CD4-positive, CD25-positive, alpha-beta regulatory T cell (primary cell): ENCODE results near the gene STEAP3. TPM values are rescaled to one million over a fixed set of nuclear protein-coding genes. Genes with fewer than 3 reads are reported as not detected.

Experiments
- ATAC-seq, 2 donors: fragments of 150-1000 bp; cut with Tn5 transposase; one replicate each; pipeline ENCODE4 v1.10.0; 2021; ENCODE audit warnings: low read depth in 2 of 2, moderate number of reproducible peaks in 2 of 2, moderate library complexity in 1 of 2
- DNase-seq, 3 donors: peaks; one replicate each; pipeline versions ENCODE4 v3.0.0 to v3.0.0-alpha.2; 2012 to 2022; ENCODE audit warnings: mixed read lengths in 1 of 3
- H3K27ac ChIP-seq: one replicate; pipeline ENCODE4 v1.7.0; 2013; ENCODE audit warnings: mild to moderate bottlenecking, low read length; ENCODE audit not compliant: insufficient read depth, poor library complexity, severe bottlenecking
- H3K27me3 ChIP-seq: one replicate; pipeline ENCODE4 v1.7.0; 2013; ENCODE audit warnings: low read length; ENCODE audit not compliant: control insufficient read depth, insufficient read depth
- H3K36me3 ChIP-seq: one replicate; pipeline ENCODE4 v1.7.0; 2013; ENCODE audit warnings: mild to moderate bottlenecking, low read length, moderate library complexity; ENCODE audit not compliant: control insufficient read depth, insufficient read depth
- H3K4me1 ChIP-seq: 2 replicates; pipeline ENCODE4 v1.7.0; 2013; ENCODE audit warnings: mild to moderate bottlenecking, low read length; ENCODE audit not compliant: insufficient read depth, control insufficient read depth, poor library complexity, severe bottlenecking
- H3K4me3 ChIP-seq: one replicate; pipeline ENCODE4 v1.7.0; 2013; ENCODE audit warnings: low read depth, mild to moderate bottlenecking, low read length, moderate library complexity
- H3K9me3 ChIP-seq, 2 experiments: 1 replicate in 1 of 2; 2 replicates in 1 of 2; pipeline ENCODE4 v1.7.0; 2013; ENCODE audit warnings: low read length in 2 of 2, mild to moderate bottlenecking in 1 of 2, moderate library complexity in 1 of 2; ENCODE audit not compliant: control insufficient read depth in 2 of 2
- H3K27ac Mint-ChIP-seq, 3 donors: one replicate each; pipeline ENCODE4 v1.8.0; 2020 to 2022; ENCODE audit warnings: mild to moderate bottlenecking in 3 of 3, mixed read lengths in 3 of 3, moderate library complexity in 2 of 3
- H3K27me3 Mint-ChIP-seq: one replicate; pipeline ENCODE4 v1.8.0; 2022; ENCODE audit warnings: mild to moderate bottlenecking, mixed read lengths
- H3K36me3 Mint-ChIP-seq: one replicate; pipeline ENCODE4 v1.8.0; 2020; ENCODE audit warnings: mixed read lengths
- H3K4me1 Mint-ChIP-seq, 4 donors: one replicate each; pipeline ENCODE4 v1.8.0; 2020 to 2022; ENCODE audit warnings: mixed read lengths in 4 of 4, mild to moderate bottlenecking in 1 of 4
- H3K4me3 Mint-ChIP-seq, 4 donors: one replicate each; pipeline ENCODE4 v1.8.0; 2020 to 2022; ENCODE audit warnings: mild to moderate bottlenecking in 4 of 4, mixed read lengths in 4 of 4, moderate library complexity in 3 of 4
- H3K9me3 Mint-ChIP-seq, 7 donors: one replicate each; pipeline ENCODE4 v1.8.0; 2020 to 2022; ENCODE audit warnings: mixed read lengths in 7 of 7, mild to moderate bottlenecking in 3 of 7, moderate library complexity in 2 of 7
- polyA plus RNA-seq, 4 donors: library from polyadenylated mRNA; unstranded; fragments of 300-500 nt; fragmentation: Illumina TruSeq; gene quantifications; one replicate each; pipeline ENCODE4 v1.2.3, GENCODE V29; 2021
- total RNA-seq: library from RNA; stranded (reverse); gene quantifications from one replicate; pipeline ENCODE4 v1.2.3, GENCODE V29; 2022

Gene STEAP3
- total and polyA plus RNA-seq, 5 donors from 2014 or later: not detected

GRCh38 chr2:119195001-119195400 is 28.6 kb upstream of the STEAP3 start:
- H3K27me3 ChIP-seq: no peaks in the 10 kb centered on the region
- no peaks in the 10 kb centered on the region for H3K9me3 ChIP-seq
- no peaks in the 10 kb centered on the region for H3K36me3 ChIP-seq
- no peaks in the 10 kb centered on the region for H3K36me3 Mint-ChIP-seq
- no peak overlapping the region for H3K4me3 Mint-ChIP-seq
- peaks cover 4% of the 10 kb centered on the region for H3K27me3 Mint-ChIP-seq
- H3K4me1 Mint-ChIP-seq: no peaks in the 10 kb centered on the region
- no peak overlapping the region for H3K27ac ChIP-seq
- H3K9me3 Mint-ChIP-seq: peaks cover 0 to 2% (median 0%) of the 10 kb centered on the region in 7 donors
- ATAC-seq (no peak), DNase-seq (no peak)
- no peaks in the 10 kb centered on the region for H3K4me1 ChIP-seq
- no peak overlapping the region for H3K4me3 ChIP-seq
- no peak overlapping the region for H3K27ac Mint-ChIP-seq

- Mint-ChIP-seq H3K4me1 (no peaks in the 10 kb centered on the region), H3K27me3 (peaks cover 4% of the 10 kb centered on the region), H3K9me3 (peaks cover 0 to 2% (median 0%) of the 10 kb centered on the region in 7 donors), H3K27ac (no peak overlapping the region), H3K4me3 (no peak overlapping the region), H3K36me3 (no peaks in the 10 kb centered on the region)
- no peak overlapping the region for H3K27ac ChIP-seq
- H3K36me3 ChIP-seq: no peaks in the 10 kb centered on the region
- no peaks in the 10 kb centered on the region for H3K4me1 ChIP-seq
- no peaks in the 10 kb centered on the region for H3K27me3 ChIP-seq
- H3K4me3 ChIP-seq: no peak overlapping the region
- ATAC-seq (no peak), DNase-seq (no peak)
- no peaks in the 10 kb centered on the region for H3K9me3 ChIP-seq
Observed at GRCh38 chr2:119195887-119196286, 27.7 kb upstream of the STEAP3 start.

DNA sequence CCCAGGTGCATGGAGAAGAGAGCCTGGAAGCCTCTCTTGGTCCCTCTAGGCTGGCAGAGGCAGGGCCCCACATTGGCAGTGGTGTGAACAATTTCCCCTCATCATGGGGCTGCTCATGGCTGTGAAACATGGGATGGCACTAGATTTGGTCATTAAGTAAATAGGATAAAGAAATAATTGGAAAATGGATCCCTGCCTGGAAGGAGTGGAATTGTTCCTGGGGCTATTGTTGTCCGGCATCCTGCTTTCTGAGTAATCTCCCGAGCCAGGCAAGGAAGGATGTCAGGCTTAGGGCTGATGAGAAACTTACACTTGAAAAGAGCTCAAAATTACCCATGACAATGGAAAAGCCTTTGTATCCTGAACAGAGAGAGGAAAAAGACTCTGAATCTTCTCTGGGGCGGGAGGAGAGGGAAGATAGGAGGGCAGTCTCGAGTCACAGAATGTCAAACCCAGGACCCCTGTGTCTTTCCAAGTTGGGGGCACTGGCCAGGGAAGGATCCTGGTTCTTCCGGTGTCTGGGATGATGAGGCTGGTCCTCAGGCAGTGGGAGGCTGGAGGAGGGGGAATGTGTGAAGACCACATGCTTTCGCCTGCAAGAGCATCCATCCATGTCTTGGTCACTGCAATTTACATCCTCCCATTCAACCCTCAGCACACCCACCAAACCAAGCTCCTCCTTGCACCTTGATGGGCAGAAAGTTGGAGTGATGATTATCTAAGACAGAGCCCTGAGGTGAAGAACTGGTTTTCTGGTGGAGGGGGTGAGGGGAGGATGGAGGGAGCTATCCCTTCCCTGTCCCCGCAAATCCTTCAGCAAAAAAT is 27.1 kb upstream of the STEAP3 start:
- Histone ChIP-seq H3K9me3 (no peaks in the 10 kb centered on the region), H3K4me1 (no peaks in the 10 kb centered on the region), H3K27me3 (no peaks in the 10 kb centered on the region), H3K36me3 (no peaks in the 10 kb centered on the region), H3K4me3 (no peak overlapping the region), H3K27ac (no peak overlapping the region)
- DNase-seq (no peak), ATAC-seq (no peak)
- H3K4me1 Mint-ChIP-seq: no peaks in the 10 kb centered on the region
- no peak overlapping the region for H3K4me3 Mint-ChIP-seq
- H3K9me3 Mint-ChIP-seq: peaks cover 0 to 2% (median 0%) of the 10 kb centered on the region in 7 donors
- H3K36me3 Mint-ChIP-seq: no peaks in the 10 kb centered on the region
- no peak overlapping the region for H3K27ac Mint-ChIP-seq
- peaks cover 4% of the 10 kb centered on the region for H3K27me3 Mint-ChIP-seq

DNA sequence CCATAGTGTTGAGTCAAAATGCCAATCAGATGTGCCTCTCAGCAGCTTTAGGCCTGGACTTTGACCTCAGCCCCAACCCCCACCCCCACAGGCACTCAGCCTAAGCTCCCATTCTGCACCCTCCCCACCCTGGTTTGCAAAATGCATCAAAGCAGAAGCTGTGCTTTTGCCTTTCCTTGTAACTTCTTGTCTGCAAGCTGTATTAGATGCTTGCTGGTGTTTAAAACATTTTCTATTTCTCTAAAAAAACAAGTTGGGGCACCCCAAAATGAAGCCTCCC is 26.6 kb upstream of the STEAP3 start:
- no peak for ATAC-seq

DNA sequence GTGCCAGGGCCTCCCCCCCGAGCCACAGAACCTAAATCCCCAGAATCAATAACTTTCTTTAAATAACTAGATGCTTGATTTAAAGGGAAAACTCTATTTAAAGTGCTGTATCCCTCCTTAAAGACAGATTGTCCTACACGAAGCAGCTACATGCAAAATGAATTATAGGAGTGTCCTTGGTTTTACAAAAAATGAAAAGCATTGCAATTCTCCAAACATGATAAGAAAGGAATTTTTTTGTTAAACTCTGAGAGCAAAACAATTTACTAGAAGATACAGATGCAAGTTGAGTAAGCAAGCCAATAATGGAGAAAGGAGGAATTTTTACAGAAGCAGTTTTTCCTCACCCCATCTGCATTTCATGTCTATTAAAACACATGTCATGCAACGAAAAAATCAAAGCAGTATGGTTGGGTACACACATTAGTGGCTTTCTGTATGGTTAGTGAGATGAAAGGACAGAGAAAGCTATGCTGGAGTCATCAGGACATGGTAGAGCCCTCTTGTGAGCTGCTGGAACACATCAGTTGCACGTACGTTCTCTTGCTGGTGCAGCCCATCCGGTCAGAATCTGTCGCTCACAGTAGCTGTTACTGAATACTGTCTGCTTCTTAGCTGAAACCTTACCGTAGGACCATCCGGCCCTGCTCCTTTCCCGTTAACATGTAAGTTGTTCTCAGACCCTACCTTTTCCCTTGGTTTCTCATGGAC is 25.9 kb upstream of the STEAP3 start:
- no peak for DNase-seq
- no peaks in the 10 kb centered on the region for H3K36me3 Mint-ChIP-seq
- no peaks in the 10 kb centered on the region for H3K9me3 ChIP-seq
- H3K4me1 ChIP-seq: no peaks in the 10 kb centered on the region
- peaks cover 0 to 2% (median 0%) of the 10 kb centered on the region in 7 donors for H3K9me3 Mint-ChIP-seq
- ATAC-seq: no peak
- H3K4me3 Mint-ChIP-seq: no peak overlapping the region
- H3K4me1 Mint-ChIP-seq: no peaks in the 10 kb centered on the region
- H3K4me3 ChIP-seq: no peak overlapping the region
- H3K27me3 ChIP-seq: no peaks in the 10 kb centered on the region
- H3K27me3 Mint-ChIP-seq: peaks cover 4% of the 10 kb centered on the region
- no peaks in the 10 kb centered on the region for H3K36me3 ChIP-seq
- no peak overlapping the region for H3K27ac Mint-ChIP-seq
- H3K27ac ChIP-seq: no peak overlapping the region

More for the DNA sequence above, 26.6 kb upstream of the STEAP3 start:
- no peaks in the 10 kb centered on the region for H3K36me3 ChIP-seq
- H3K4me1 ChIP-seq: no peaks in the 10 kb centered on the region
- H3K27me3 ChIP-seq: no peaks in the 10 kb centered on the region
- Mint-ChIP-seq H3K27me3 (peaks cover 4% of the 10 kb centered on the region), H3K4me1 (no peaks in the 10 kb centered on the region), H3K27ac (no peak overlapping the region), H3K4me3 (no peak overlapping the region), H3K9me3 (peaks cover 0 to 2% (median 0%) of the 10 kb centered on the region in 7 donors), H3K36me3 (no peaks in the 10 kb centered on the region)
- no peak overlapping the region for H3K4me3 ChIP-seq
- no peak for DNase-seq
- H3K9me3 ChIP-seq: no peaks in the 10 kb centered on the region
- H3K27ac ChIP-seq: no peak overlapping the region

DNA sequence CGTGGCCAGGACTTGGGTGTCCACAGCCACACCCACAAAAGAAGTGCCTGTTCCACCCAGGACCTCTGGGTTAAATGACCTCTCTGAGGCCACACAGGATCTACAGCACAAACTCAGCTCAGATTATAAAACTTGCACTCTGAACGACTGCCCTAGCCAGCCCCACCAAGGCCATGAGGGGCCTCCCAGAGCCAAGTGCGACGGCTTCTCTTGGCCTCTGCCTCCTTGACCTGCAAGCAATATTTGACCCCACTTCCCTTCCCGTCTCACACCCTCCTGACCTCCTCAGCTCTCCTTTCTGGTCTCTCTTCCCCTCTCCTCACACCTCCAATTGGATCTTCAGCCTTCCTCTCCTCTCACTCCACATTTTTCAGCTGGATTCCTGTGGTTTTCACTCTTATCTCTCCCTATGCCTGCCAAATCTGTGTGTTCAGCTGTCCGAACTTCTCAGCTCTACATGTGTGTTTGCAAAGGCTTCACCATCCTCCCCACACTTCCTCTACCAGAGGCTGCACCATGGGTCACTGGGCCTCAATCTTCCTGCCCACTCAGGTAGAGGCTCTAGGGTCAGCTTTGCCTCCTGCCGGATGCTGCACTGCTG is 25.3 kb upstream of the STEAP3 start:
- Histone ChIP-seq H3K9me3 (no peaks in the 10 kb centered on the region), H3K27me3 (no peaks in the 10 kb centered on the region), H3K4me1 (no peaks in the 10 kb centered on the region), H3K4me3 (no peak overlapping the region), H3K36me3 (no peaks in the 10 kb centered on the region), H3K27ac (no peak overlapping the region)
- Mint-ChIP-seq H3K27ac (no peak overlapping the region), H3K27me3 (peaks cover 4% of the 10 kb centered on the region), H3K4me3 (no peak overlapping the region), H3K9me3 (peaks cover 0 to 2% (median 0%) of the 10 kb centered on the region in 7 donors), H3K4me1 (no peaks in the 10 kb centered on the region), H3K36me3 (no peaks in the 10 kb centered on the region)
- no peak for ATAC-seq
- DNase-seq: no peak

DNA sequence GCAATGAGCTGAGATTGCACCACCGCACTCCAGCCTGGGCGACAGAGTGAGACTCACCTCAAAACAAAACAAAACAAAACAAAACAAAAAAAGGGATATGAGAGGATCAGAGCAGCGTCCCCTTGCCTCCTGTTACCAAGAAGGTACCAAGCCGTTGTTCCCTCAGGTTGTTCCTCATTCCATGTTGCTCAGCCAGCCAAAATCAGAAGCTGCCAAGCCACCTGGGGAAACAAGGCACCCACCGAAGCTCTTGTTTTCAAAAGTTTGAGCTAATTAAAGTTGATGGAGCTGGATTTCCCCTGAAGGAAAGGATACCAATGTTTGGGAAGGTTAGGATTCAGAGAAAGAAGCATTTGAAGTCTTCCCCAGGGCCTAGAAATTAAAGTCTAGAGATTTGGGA is 21.8 kb upstream of the STEAP3 start:
- Histone ChIP-seq H3K27ac (no peak overlapping the region), H3K27me3 (no peaks in the 10 kb centered on the region), H3K4me3 (no peak overlapping the region), H3K4me1 (no peaks in the 10 kb centered on the region), H3K36me3 (no peaks in the 10 kb centered on the region), H3K9me3 (no peaks in the 10 kb centered on the region)
- Mint-ChIP-seq H3K27me3 (peaks cover 4% of the 10 kb centered on the region), H3K4me1 (no peaks in the 10 kb centered on the region), H3K27ac (no peak overlapping the region), H3K9me3 (no peaks in the 10 kb centered on the region), H3K4me3 (no peak overlapping the region), H3K36me3 (no peaks in the 10 kb centered on the region)
- no peak for DNase-seq
- ATAC-seq: no peak
